ENCODE data around the gene PRKD1.

PRKD1 gene

GRCh38 chr14:29853272-29853671 is 74.4 kb downstream of the PRKD1 start:
- H3K4me2 ChIP-seq (ENCODE audit: low read length) = no peak overlapping the region
- peaks cover 26% of the 10 kb centered on the region for H3K36me3 ChIP-seq (replicated peaks; ENCODE audit: low read depth, low read length)
- no peaks in the 10 kb centered on the region for H4K20me1 ChIP-seq (ENCODE audit: insufficient read depth, low read length)
- H2AFZ ChIP-seq (ENCODE audit: low read depth, low read length) = no peak overlapping the region
- peaks cover 23% of the 10 kb centered on the region; the same call in 1 of the 2 replicates for H3K9me3 ChIP-seq (ENCODE audit: insufficient read depth, low read length)
- peaks cover 18% of the 10 kb centered on the region for H3K4me1 ChIP-seq (ENCODE audit: low read length)
- no peak for TF ChIP-seq CTCF (IDR thresholded peaks at IDR 0.05; ENCODE audit: low read depth, low read length)
- TF ChIP-seq EZH2phosphoT487 (IDR thresholded peaks at IDR 0.05; ENCODE audit: low read depth) = no peak
- H3K9ac ChIP-seq (ENCODE audit: low read length) = no peak overlapping the region
- H3K27me3 ChIP-seq (ENCODE audit: low read depth, low read length) = no peaks in the 10 kb centered on the region
- H3K27ac ChIP-seq (ENCODE audit: low read length) = no peak overlapping the region
- H3K4me3 ChIP-seq (ENCODE audit: low read length) = no peak overlapping the region
- no peaks in the 10 kb centered on the region for H3K79me2 ChIP-seq (ENCODE audit: low read length)

- no peak for TF ChIP-seq EZH2phosphoT487 (IDR thresholded peaks at IDR 0.05; ENCODE audit: low read depth)
- TF ChIP-seq CTCF (IDR thresholded peaks at IDR 0.05; ENCODE audit: low read depth, low read length) = no peak
- no peak overlapping the region for H3K4me3 ChIP-seq (ENCODE audit: low read length)
- H3K9me3 ChIP-seq (ENCODE audit: insufficient read depth, low read length) = peaks cover 15% of the 10 kb centered on the region; the same call in 1 of the 2 replicates
- H3K79me2 ChIP-seq (ENCODE audit: low read length) = no peaks in the 10 kb centered on the region
- no peak overlapping the region for H2AFZ ChIP-seq (ENCODE audit: low read depth, low read length)
- no peaks in the 10 kb centered on the region for H3K27me3 ChIP-seq (ENCODE audit: low read depth, low read length)
- peaks cover 13% of the 10 kb centered on the region for H3K4me1 ChIP-seq (ENCODE audit: low read length)
- H3K36me3 ChIP-seq (replicated peaks; ENCODE audit: low read depth, low read length) = peaks cover 18% of the 10 kb centered on the region
- no peak overlapping the region for H3K4me2 ChIP-seq (ENCODE audit: low read length)
- H3K9ac ChIP-seq (ENCODE audit: low read length) = no peak overlapping the region
- no peak overlapping the region for H3K27ac ChIP-seq (ENCODE audit: low read length)
- no peaks in the 10 kb centered on the region for H4K20me1 ChIP-seq (ENCODE audit: insufficient read depth, low read length)
These were observed 76.2 kb downstream of the PRKD1 start for GRCh38 chr14:29851397-29851796.

GRCh38 chr14:29847056-29847380 is 80.6 kb downstream of the PRKD1 start:
- TF ChIP-seq EZH2phosphoT487 (IDR thresholded peaks at IDR 0.05; ENCODE audit: low read depth) (no peak), CTCF (IDR thresholded peaks at IDR 0.05; ENCODE audit: low read depth, low read length) (no peak)
- no peak overlapping the region for H2AFZ ChIP-seq (ENCODE audit: low read depth, low read length)
- H3K4me1 ChIP-seq (ENCODE audit: low read length) = peaks cover 17% of the 10 kb centered on the region
- H3K27me3 ChIP-seq (ENCODE audit: low read depth, low read length) = no peaks in the 10 kb centered on the region
- H3K9me3 ChIP-seq (ENCODE audit: insufficient read depth, low read length) = peaks cover 4% of the 10 kb centered on the region; the same call in 1 of the 2 replicates
- H4K20me1 ChIP-seq (ENCODE audit: insufficient read depth, low read length) = no peaks in the 10 kb centered on the region
- no peaks in the 10 kb centered on the region for H3K79me2 ChIP-seq (ENCODE audit: low read length)
- H3K9ac ChIP-seq (ENCODE audit: low read length) = no peak overlapping the region; the same call in 1 of the 2 replicates
- peak overlapping the region; percentile 36; the same call in 1 of the 2 replicates for H3K27ac ChIP-seq (ENCODE audit: low read length)
- H3K4me2 ChIP-seq (ENCODE audit: low read length) = peak overlapping the region; percentile 43
- peak overlapping the region; percentile 3; the same call in 1 of the 2 replicates for H3K4me3 ChIP-seq (ENCODE audit: low read length)
- H3K36me3 ChIP-seq (replicated peaks; ENCODE audit: low read depth, low read length) = peaks cover 5% of the 10 kb centered on the region

- peak overlapping the region; percentile 10; the same call in 1 of the 2 replicates for H3K9ac ChIP-seq (ENCODE audit: low read length)
- TF ChIP-seq CTCF (IDR thresholded peaks at IDR 0.05; ENCODE audit: low read depth, low read length) (no peak), EZH2phosphoT487 (IDR thresholded peaks at IDR 0.05; ENCODE audit: low read depth) (no peak)
- H3K27ac ChIP-seq (ENCODE audit: low read length) = peak overlapping the region; percentile 36
- H2AFZ ChIP-seq (ENCODE audit: low read depth, low read length) = peak overlapping the region; percentile 75
- H3K9me3 ChIP-seq (ENCODE audit: insufficient read depth, low read length) = peaks cover 5% of the 10 kb centered on the region; the same call in 1 of the 2 replicates
- peak overlapping the region; percentile 3; the same call in 1 of the 2 replicates for H3K4me3 ChIP-seq (ENCODE audit: low read length)
- no peaks in the 10 kb centered on the region for H3K27me3 ChIP-seq (ENCODE audit: low read depth, low read length)
- peaks cover 17% of the 10 kb centered on the region for H3K4me1 ChIP-seq (ENCODE audit: low read length)
- H3K79me2 ChIP-seq (ENCODE audit: low read length) = no peaks in the 10 kb centered on the region
- peaks cover 3% of the 10 kb centered on the region for H3K36me3 ChIP-seq (replicated peaks; ENCODE audit: low read depth, low read length)
- no peaks in the 10 kb centered on the region for H4K20me1 ChIP-seq (ENCODE audit: insufficient read depth, low read length)
- H3K4me2 ChIP-seq (ENCODE audit: low read length) = peak overlapping the region; percentile 43
These were observed 81.2 kb downstream of the PRKD1 start for GRCh38 chr14:29846339-29847055.
